Tibial artery (tissue), 4 donors: ENCODE measurements around the gene VTI1A.
"Not testable (repeated sequence)": the region's sequence is repeated elsewhere in the genome, so short reads cannot be mapped to it uniquely, and the experiment has no call there.

Experiments
- DNase-seq, 2 donors: peaks; one replicate each; pipeline ENCODE4 v3.0.0-alpha.2; 2019
- H3K27ac ChIP-seq, 2 donors: fragments of 200-600 bp; sonication (generic) in 1 of 2; 1 replicate in 1 of 2; 2 replicates in 1 of 2; pipeline ENCODE4 v1.5.1; 2018 to 2019; ENCODE audit warnings: mild to moderate bottlenecking in 1 of 2
- H3K27me3 ChIP-seq, 2 donors: fragments of 200-600 bp; sonication (generic) in 1 of 2; one replicate each; pipeline versions ENCODE4 v1.5.1 to v1.6.0; 2016 to 2019
- H3K36me3 ChIP-seq, 3 donors: fragments of 200-600 bp; sonication (generic) in 2 of 3; one replicate each; pipeline ENCODE4 v1.5.1; 2016 to 2019; ENCODE audit warnings: mild to moderate bottlenecking in 2 of 3
- H3K4me1 ChIP-seq, 4 donors: fragments of 200-600 bp; sonication (generic) in 2 of 4; 1 replicate in 3 of 4; 2 replicates in 1 of 4; pipeline ENCODE4 v1.5.1; 2016 to 2019
- H3K4me3 ChIP-seq, 2 donors: fragments of 200-600 bp; sonication (generic) in 1 of 2; 1 replicate in 1 of 2; 2 replicates in 1 of 2; pipeline ENCODE4 v1.5.1; 2018 to 2019; ENCODE audit warnings: mild to moderate bottlenecking in 2 of 2
- H3K9me3 ChIP-seq, 3 donors: fragments of 200-600 bp; sonication (generic) in 1 of 3; one replicate each; pipeline ENCODE4 v1.5.1; 2016 to 2019
- intact Hi-C: fragments of 100-400 bp; cut with DNase I; formaldehyde crosslinking; loops from one replicate; pipeline ENCODE4 v1.15.0; 2023; ENCODE audit warnings: low total_unique reads
- TF ChIP-seq, protein P1 (sequence below), 2 experiments: fragments of 200-600 bp in 1 of 2; fragments of 450-650 bp in 1 of 2; IDR thresholded peaks; one replicate each; pipeline ENCODE4 v1.5.1; 2017 to 2019; ENCODE audit warnings: antibody characterized with exemption in 2 of 2, mild to moderate bottlenecking in 1 of 2, moderate library complexity in 1 of 2

Gene VTI1A

DNA sequence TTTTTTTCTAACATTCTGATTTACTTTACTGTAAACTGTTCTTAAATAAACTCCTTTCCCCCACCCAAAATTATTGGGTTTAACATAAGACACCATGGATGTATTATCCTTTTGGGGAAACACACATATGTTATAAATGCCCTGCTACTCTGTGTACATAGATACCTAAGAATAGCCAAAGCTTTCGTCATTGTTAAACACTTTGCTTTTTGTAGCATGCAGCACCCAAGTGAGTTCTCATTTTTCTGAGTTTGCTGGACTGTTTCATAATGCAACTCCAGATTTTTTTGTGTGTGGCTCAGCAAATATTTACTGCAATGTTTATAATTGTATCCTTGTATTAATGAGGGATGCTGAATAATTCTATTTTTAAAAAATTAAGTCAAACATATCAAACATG, 86.9 kb downstream of the VTI1A start:
- Histone ChIP-seq H3K9me3 (no peaks in the 10 kb centered on the region), H3K4me1 (no peaks in the 10 kb centered on the region), H3K27ac (no peak overlapping the region), H3K27me3 (no peaks in the 10 kb centered on the region), H3K4me3 (no peak overlapping the region), H3K36me3 (peaks cover 0 to 3% (median 0%) of the 10 kb centered on the region in 3 donors)
- TF ChIP-seq, protein P1, sequence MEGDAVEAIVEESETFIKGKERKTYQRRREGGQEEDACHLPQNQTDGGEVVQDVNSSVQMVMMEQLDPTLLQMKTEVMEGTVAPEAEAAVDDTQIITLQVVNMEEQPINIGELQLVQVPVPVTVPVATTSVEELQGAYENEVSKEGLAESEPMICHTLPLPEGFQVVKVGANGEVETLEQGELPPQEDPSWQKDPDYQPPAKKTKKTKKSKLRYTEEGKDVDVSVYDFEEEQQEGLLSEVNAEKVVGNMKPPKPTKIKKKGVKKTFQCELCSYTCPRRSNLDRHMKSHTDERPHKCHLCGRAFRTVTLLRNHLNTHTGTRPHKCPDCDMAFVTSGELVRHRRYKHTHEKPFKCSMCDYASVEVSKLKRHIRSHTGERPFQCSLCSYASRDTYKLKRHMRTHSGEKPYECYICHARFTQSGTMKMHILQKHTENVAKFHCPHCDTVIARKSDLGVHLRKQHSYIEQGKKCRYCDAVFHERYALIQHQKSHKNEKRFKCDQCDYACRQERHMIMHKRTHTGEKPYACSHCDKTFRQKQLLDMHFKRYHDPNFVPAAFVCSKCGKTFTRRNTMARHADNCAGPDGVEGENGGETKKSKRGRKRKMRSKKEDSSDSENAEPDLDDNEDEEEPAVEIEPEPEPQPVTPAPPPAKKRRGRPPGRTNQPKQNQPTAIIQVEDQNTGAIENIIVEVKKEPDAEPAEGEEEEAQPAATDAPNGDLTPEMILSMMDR (IDR thresholded peaks at IDR 0.05) = no peak
- intact Hi-C loops = no loop called here
- DNase-seq = no peak

DNA sequence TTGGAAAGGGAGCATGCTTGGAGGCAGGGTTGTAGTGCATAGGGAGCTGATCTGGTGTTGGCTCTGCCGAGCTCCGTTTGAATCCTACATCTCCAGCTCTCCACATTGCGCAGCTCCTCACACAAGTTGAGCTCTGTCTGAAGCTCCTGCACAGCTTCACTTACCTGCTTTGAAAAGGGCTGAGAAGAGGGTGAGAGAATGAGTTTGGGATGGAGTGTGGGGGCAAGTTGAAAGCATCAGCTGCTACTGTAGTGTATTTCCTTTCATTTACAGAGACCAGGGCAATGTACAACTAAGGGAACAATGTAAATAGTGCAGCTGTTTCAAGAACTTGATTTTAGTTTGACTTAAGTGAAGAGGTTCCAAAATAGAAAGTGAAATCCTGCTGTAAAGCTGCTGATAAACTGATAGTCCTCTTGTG, 88.5 kb downstream of the VTI1A start:
- TF ChIP-seq, protein P1 (IDR thresholded peaks at IDR 0.05) = no peak
- Histone ChIP-seq H3K27ac (no peak overlapping the region), H3K36me3 (peaks cover 0 to 3% (median 0%) of the 10 kb centered on the region in 3 donors), H3K9me3 (no peaks in the 10 kb centered on the region), H3K4me3 (no peak overlapping the region), H3K4me1 (no peaks in the 10 kb centered on the region), H3K27me3 (no peaks in the 10 kb centered on the region)
- no peak for DNase-seq
- intact Hi-C loops = no loop called here

DNA sequence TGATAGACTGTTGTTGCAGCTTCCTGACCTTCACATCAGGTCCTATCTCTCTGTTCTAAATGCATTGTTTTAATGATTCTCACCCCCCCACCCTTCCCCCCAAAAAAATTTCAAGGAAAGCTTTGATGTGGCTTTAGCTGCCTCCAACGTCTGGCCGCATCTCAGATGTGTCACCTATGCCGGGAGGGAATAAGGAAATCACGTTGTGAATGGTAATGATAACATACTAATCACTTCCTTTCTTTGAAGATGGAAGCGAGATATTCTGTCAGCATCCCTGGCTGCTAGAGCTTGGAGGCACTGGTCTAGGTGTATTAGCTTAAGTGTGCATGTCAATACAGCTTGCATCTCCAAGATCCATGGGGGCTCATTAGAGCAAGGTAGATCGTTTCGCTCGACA, 89.6 kb downstream of the VTI1A start:
- Histone ChIP-seq H3K9me3 (no peaks in the 10 kb centered on the region), H3K4me1 (no peaks in the 10 kb centered on the region), H3K4me3 (no peak overlapping the region), H3K27ac (no peak overlapping the region), H3K36me3 (peaks cover 0 to 3% (median 0%) of the 10 kb centered on the region in 3 donors), H3K27me3 (no peaks in the 10 kb centered on the region)
- TF ChIP-seq, protein P1 (IDR thresholded peaks at IDR 0.05) = no peak
- DNase-seq = no peak
- intact Hi-C loops = no loop called here

DNA sequence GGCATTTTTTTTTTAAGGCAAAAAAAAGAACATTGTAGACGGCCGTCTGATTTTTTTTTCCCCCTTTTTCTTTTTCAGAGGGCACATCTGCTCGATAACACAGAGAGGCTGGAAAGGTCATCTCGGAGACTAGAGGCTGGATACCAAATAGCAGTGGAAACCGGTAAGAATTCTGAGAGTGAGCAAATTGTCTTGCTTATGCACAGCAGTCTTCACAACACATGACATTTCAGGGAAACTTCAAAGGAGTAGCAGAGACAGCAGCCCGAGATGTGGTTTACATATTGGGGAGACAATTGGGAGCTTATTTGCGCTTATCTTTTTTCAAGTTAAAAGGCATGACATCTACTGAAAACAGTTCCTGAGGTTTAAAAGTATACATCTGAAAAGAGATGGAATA, 91.2 kb downstream of the VTI1A start:
- no peak for DNase-seq
- Histone ChIP-seq H3K27ac (no peak overlapping the region), H3K4me1 (no peaks in the 10 kb centered on the region), H3K36me3 (peaks cover 0 to 4% (median 3%) of the 10 kb centered on the region in 3 donors), H3K9me3 (no peaks in the 10 kb centered on the region), H3K4me3 (no peak overlapping the region), H3K27me3 (no peaks in the 10 kb centered on the region)
- TF ChIP-seq, protein P1 (IDR thresholded peaks at IDR 0.05) = no peak
- intact Hi-C loops = no loop called here

- peaks cover 0 to 4% (median 3%) of the 10 kb centered on the region in 3 donors for H3K36me3 ChIP-seq
- DNase-seq = no peak
- no peak overlapping the region for H3K27ac ChIP-seq
- H3K4me3 ChIP-seq = no peak overlapping the region
- no peaks in the 10 kb centered on the region for H3K27me3 ChIP-seq
- H3K9me3 ChIP-seq = no peaks in the 10 kb centered on the region
- TF ChIP-seq, protein P1 (IDR thresholded peaks at IDR 0.05) = no peak
- intact Hi-C loops = no loop called here
- H3K4me1 ChIP-seq = no peaks in the 10 kb centered on the region
Observed at GRCh38 chr10:112539340-112539739, 92.3 kb downstream of the VTI1A start.

DNA sequence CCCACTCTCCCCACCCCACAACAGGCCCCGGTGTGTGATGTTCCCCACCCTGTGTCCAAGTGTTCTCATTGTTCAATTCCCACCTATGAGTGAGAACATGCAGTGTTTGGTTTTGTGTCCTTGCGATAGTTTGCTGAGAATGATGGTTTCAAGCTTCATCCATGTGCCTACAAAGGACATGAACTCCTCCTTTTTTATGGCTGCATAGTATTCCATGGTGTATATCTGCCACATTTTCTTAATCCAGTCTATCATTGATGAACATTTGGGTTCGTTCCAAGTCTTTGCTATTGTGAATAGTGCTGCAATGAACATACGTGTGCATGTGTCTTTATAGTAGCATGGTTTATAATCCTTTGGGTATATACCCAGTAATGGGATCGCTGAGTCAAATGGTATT, 95.8 kb downstream of the VTI1A start:
- peaks cover 0 to 11% (median 0%) of the 10 kb centered on the region in 4 donors for H3K4me1 ChIP-seq
- H3K4me3 ChIP-seq, intact Hi-C loops, H3K36me3 ChIP-seq, DNase-seq, H3K9me3 ChIP-seq, H3K27ac ChIP-seq, H3K27me3 ChIP-seq: not testable (repeated sequence)
